ENCODE data around the gene NUP50.

Gene NUP50

DNA sequence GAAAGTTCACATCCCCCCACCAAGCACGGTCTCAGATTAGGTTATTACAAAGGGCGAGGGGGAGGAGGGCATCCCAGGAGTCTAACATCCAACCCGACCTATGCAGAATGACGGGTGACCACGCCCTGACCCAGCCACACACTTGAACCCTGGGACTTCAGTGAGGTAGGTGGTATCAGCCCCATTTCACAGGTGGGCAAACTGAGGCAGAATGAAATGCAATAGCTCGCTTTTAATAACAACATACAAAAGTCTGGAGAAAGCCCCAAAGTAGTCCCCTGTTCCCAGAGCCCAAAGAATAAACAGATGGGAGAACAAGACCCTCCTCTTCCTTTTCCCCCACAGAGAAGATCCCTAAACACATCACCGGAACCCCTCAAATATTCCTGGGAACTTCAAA, 31.9 kb downstream of the NUP50 start:
- ChIA-PET POLR2A (no interaction called here), CTCF (interaction anchor here (0.6 kb wide), 1 partner anchor 245 kb away, joined by 4 read pairs; no protein-coding TSS in a partner anchor)
- no peak for DNase-seq (ENCODE audit: extremely low spot score)
- TF ChIP-seq SUZ12 (IDR thresholded peaks at IDR 0.05) (no peak), PKNOX1 (IDR thresholded peaks at IDR 0.05) (no peak), FOXM1 (IDR thresholded peaks at IDR 0.05; ENCODE audit: borderline replicate concordance) (no peak), CTBP1 (IDR thresholded peaks at IDR 0.05; ENCODE audit: borderline replicate concordance) (no peak), ZNF384 (IDR thresholded peaks at IDR 0.05) (no peak), LEF1 (IDR thresholded peaks at IDR 0.05; ENCODE audit: borderline replicate concordance) (no peak)

GRCh38 chr22:45196308-45196707, 32.6 kb downstream of the NUP50 start:
- TF ChIP-seq L3MBTL2 (conservative IDR thresholded peaks at IDR 0.05) (no peak), CTBP1 (IDR thresholded peaks at IDR 0.05; ENCODE audit: borderline replicate concordance) (no peak), ZNF384 (IDR thresholded peaks at IDR 0.05) (no peak), BHLHE40 (IDR thresholded peaks at IDR 0.05; ENCODE audit: borderline replicate concordance) (no peak), LEF1 (IDR thresholded peaks at IDR 0.05; ENCODE audit: borderline replicate concordance) (no peak), ELF4 (IDR thresholded peaks at IDR 0.05) (no peak), TARDBP (IDR thresholded peaks at IDR 0.05) (no peak), PKNOX1 (IDR thresholded peaks at IDR 0.05) (no peak), FOXM1 (IDR thresholded peaks at IDR 0.05; ENCODE audit: borderline replicate concordance) (no peak), HDGF (IDR thresholded peaks at IDR 0.05; ENCODE audit: borderline replicate concordance) (no peak), ARNT (IDR thresholded peaks at IDR 0.05) (no peak), FOXA1 (IDR thresholded peaks at IDR 0.05) (no peak), SUZ12 (IDR thresholded peaks at IDR 0.05) (no peak), NFRKB (IDR thresholded peaks at IDR 0.05) (no peak)
- CTCF ChIA-PET, result interaction anchor here (0.6 kb wide), 1 partner anchor 245 kb away, joined by 4 read pairs; no protein-coding TSS in a partner anchor
- POLR2A ChIA-PET, result no interaction called here
- DNase-seq (ENCODE audit: extremely low spot score), result no peak

DNA sequence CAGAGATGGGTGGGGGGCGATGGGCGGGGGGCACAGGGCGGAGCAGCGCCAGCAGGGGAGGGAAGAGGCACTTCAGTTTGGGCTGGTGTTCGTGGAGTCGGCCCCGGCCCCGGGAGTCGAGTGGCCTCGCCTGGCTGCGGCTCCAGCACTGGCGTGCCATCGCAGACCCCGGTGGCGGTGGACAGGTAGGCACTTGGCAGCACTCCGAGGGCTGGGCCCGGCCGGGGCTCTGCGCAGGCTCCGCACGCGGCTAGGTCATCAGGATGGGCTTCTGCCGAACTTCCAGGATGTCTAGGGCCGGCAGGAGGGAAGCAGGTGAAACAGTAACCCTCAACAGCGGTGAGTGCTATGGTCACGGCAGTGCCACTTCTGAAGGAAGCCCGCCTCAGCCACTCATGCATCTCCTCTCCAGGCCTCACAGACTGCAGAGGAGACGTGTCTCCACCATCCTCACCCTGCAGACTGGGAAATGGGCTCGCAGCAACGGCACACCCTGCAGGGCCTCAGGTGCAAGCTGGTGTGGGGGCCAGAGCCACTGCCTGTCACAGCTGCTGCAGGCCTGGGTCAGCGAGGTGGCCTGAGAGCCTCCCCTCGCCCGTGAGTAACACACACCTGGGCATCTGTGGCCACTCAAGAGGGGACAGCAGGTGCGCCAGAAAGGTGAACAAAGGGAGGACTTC, 33.3 kb downstream of the NUP50 start:
- TF ChIP-seq ARNT (IDR thresholded peaks at IDR 0.05), result no peak
- no peak for TF ChIP-seq BHLHE40 (IDR thresholded peaks at IDR 0.05; ENCODE audit: borderline replicate concordance)
- no peak for TF ChIP-seq ZNF384 (IDR thresholded peaks at IDR 0.05)
- no peak for TF ChIP-seq ELF4 (IDR thresholded peaks at IDR 0.05)
- TF ChIP-seq SUZ12 (IDR thresholded peaks at IDR 0.05), result no peak
- TF ChIP-seq HDGF (IDR thresholded peaks at IDR 0.05; ENCODE audit: borderline replicate concordance), result no peak
- no peak for TF ChIP-seq FOXA1 (IDR thresholded peaks at IDR 0.05)
- no peak for TF ChIP-seq FOXM1 (IDR thresholded peaks at IDR 0.05; ENCODE audit: borderline replicate concordance)
- no peak for TF ChIP-seq L3MBTL2 (conservative IDR thresholded peaks at IDR 0.05)
- TF ChIP-seq CTBP1 (IDR thresholded peaks at IDR 0.05; ENCODE audit: borderline replicate concordance), result no peak
- no peak for TF ChIP-seq PKNOX1 (IDR thresholded peaks at IDR 0.05)
- TF ChIP-seq NFRKB (IDR thresholded peaks at IDR 0.05), result no peak
- TF ChIP-seq FOXK2 (IDR thresholded peaks at IDR 0.05), result no peak
- CTCF ChIA-PET, result no interaction called here
- POLR2A ChIA-PET, result no interaction called here
- no peak for DNase-seq (ENCODE audit: extremely low spot score)

GRCh38 chr22:45197606-45198462, 34.1 kb downstream of the NUP50 start:
- POLR2A ChIA-PET, result no interaction called here
- CTCF ChIA-PET, result no interaction called here

GRCh38 chr22:45198463-45198795, 34.7 kb downstream of the NUP50 start:
- no peak for DNase-seq (ENCODE audit: extremely low spot score)
- CTCF ChIA-PET, result no interaction called here
- POLR2A ChIA-PET, result no interaction called here
- TF ChIP-seq FOXA1 (IDR thresholded peaks at IDR 0.05) (no peak), L3MBTL2 (conservative IDR thresholded peaks at IDR 0.05) (no peak), ELF4 (IDR thresholded peaks at IDR 0.05) (no peak), CTBP1 (IDR thresholded peaks at IDR 0.05; ENCODE audit: borderline replicate concordance) (no peak), SUZ12 (IDR thresholded peaks at IDR 0.05) (no peak), PKNOX1 (IDR thresholded peaks at IDR 0.05) (no peak), FOXM1 (IDR thresholded peaks at IDR 0.05; ENCODE audit: borderline replicate concordance) (no peak), LEF1 (IDR thresholded peaks at IDR 0.05; ENCODE audit: borderline replicate concordance) (no peak), ARNT (IDR thresholded peaks at IDR 0.05) (no peak), SP1 (IDR thresholded peaks at IDR 0.05) (no peak), BHLHE40 (IDR thresholded peaks at IDR 0.05; ENCODE audit: borderline replicate concordance) (no peak), FOXK2 (IDR thresholded peaks at IDR 0.05) (no peak), HDGF (IDR thresholded peaks at IDR 0.05; ENCODE audit: borderline replicate concordance) (no peak)

More at GRCh38 chr22:45197606-45198462, 34.1 kb downstream of the NUP50 start:
- TF ChIP-seq FOXM1 (IDR thresholded peaks at IDR 0.05; ENCODE audit: borderline replicate concordance) (no peak), HDGF (IDR thresholded peaks at IDR 0.05; ENCODE audit: borderline replicate concordance) (no peak), TARDBP (IDR thresholded peaks at IDR 0.05) (no peak)
- no peak for DNase-seq (ENCODE audit: extremely low spot score)
